Heart left ventricle (tissue), 16 donors: ENCODE data around the gene LRRC52. TPM values are rescaled to one million over a fixed set of nuclear protein-coding genes. Genes with fewer than 3 reads are reported as not detected.
A peak's percentile ranks its signal among the peaks of the same experiment; 100 is the strongest.

Experiments used
- ATAC-seq, 4 donors: fragments of 200-7000 bp; cut with Tn5 transposase; one replicate each; pipeline ENCODE4 v1.9.1; 2020 to 2022; ENCODE audit warnings: moderate library complexity in 4 of 4, mild to moderate bottlenecking in 3 of 4, moderate number of reproducible peaks in 1 of 4
- DNase-seq, 5 donors: peaks; one replicate each; pipeline ENCODE4 v3.0.0-alpha.2; 2020
- H3K27ac ChIP-seq, 12 donors: fragments of 200-600 bp; sonication (generic) in 4 of 12; one replicate each; pipeline versions ENCODE4 v1.5.0 to v1.8.0; 2016 to 2022; ENCODE audit warnings: mild to moderate bottlenecking in 2 of 12
- H3K27me3 ChIP-seq, 9 donors: fragments of 200-600 bp; sonication (generic) in 2 of 9; one replicate each; pipeline versions ENCODE4 v1.5.1 to v1.8.0; 2016 to 2022; ENCODE audit warnings: mild to moderate bottlenecking in 3 of 9
- H3K36me3 ChIP-seq, 9 donors: fragments of 200-600 bp; sonication (generic) in 2 of 9; one replicate each; pipeline versions ENCODE4 v1.5.0 to v1.8.0; 2018 to 2022; ENCODE audit warnings: mild to moderate bottlenecking in 2 of 9
- H3K4me1 ChIP-seq, 12 donors: fragments of 200-600 bp; sonication (generic) in 4 of 12; one replicate each; pipeline versions ENCODE4 v1.5.0 to v1.8.0; 2016 to 2022; ENCODE audit warnings: mild to moderate bottlenecking in 3 of 12
- H3K4me3 ChIP-seq, 12 donors: fragments of 200-600 bp; sonication (generic) in 4 of 12; one replicate each; pipeline versions ENCODE4 v1.5.0 to v1.8.0; 2017 to 2022; ENCODE audit warnings: mild to moderate bottlenecking in 9 of 12, moderate library complexity in 4 of 12
- H3K9me3 ChIP-seq, 12 donors: fragments of 200-600 bp; sonication (generic) in 4 of 12; one replicate each; pipeline versions ENCODE4 v1.5.0 to v1.8.0; 2016 to 2022; ENCODE audit warnings: mild to moderate bottlenecking in 1 of 12
- CTCF ChIP-seq, 12 donors: fragments of 200-600 bp; sonication (generic) in 4 of 12; IDR thresholded peaks; one replicate each; pipeline versions ENCODE4 v1.5.0 to v1.8.0; 2018 to 2022; ENCODE audit warnings: antibody characterized with exemption in 12 of 12, mild to moderate bottlenecking in 5 of 12
- POLR2A ChIP-seq, 2 donors: fragments of 450-650 bp; IDR thresholded peaks; one replicate each; pipeline ENCODE4 v1.6.1; 2017; ENCODE audit warnings: antibody characterized with exemption in 2 of 2, mild to moderate bottlenecking in 2 of 2, moderate library complexity in 2 of 2
- WGBS, 4 donors: extraction: QIAGEN DNeasy Blood & Tissue Kit in 2 of 4; methylation state at CpG; one replicate each; pipeline versions ENCODE4 v1.1.5 to v1.1.7; 2013 to 2018; 5-methylcytosine and 5-hydroxymethylcytosine counted together
- intact Hi-C, 10 donors: fragments of 100-400 bp; cut with DNase I; formaldehyde crosslinking; loops; one replicate each; pipeline versions ENCODE4 v1.11.1 to v1.14.2; 2022
- polyA plus RNA-seq, 2 donors: library from polyadenylated mRNA; stranded (reverse); fragments of 200-250 nt; gene quantifications; one replicate each; pipeline ENCODE4 v1.2.3, GENCODE V29; 2013
- total RNA-seq, 9 donors: library from RNA; depleted of rRNA in 2 of 9; stranded (reverse); fragments of >200 nt in 2 of 9; fragmentation: NEBNext Ultra II Directional in 3 of 9; extraction: Animal tissue kit (Norgen Biotek cat#: 25700) in 3 of 9; gene quantifications; one replicate each; pipeline versions ENCODE4 v1.1.0 to v1.2.4, GENCODE V29; 2016 to 2023
- donor health status: ischemic (EF 13 %, LVEDD 7.1; RV severe dilation, severe dysfunction).
- donor health status: healthy with polysubstance abuse.
- donor health status: DM: no; HTN: yes; CAD: no.
- donor health status: DM: no; HTN: no; CAD: no.
- donor health status: ischemic (EF 25% LVEDD 6.9; RV normal size, moderate dysfunction).
- donor health status: ischemic (EF 25% LVEDD 5.7; RV mildly dilated, moderate dysfunction).
- donor health status: healthy.
- donor health status: DM: yes; HTN: yes; CAD: no.
- donor health status: ischemic (EF 35%, LVEDD 5.7; RV mildly dilated, moderate dysfunction).
- donor health status: nonischemic (EF 11% LVEDD 7.7; RV severe dilation, severe dysfunction).
- donor health status: DM: yes; HTN: yes; CAD: no.
- donor health status: PGD.
- donor health status: ischemic (EF 29% LVEDD 5.4; RV normal size, mild dysfunction).
- donor health status: nonischemic (EF 23%, LVEDD 6.1; RV moderate dilation, normal function).

LRRC52 gene
- total and polyA plus RNA-seq, 11 donors = 0.12 to 1.0 (median 0.27) TPM; not detected in 4

- peaks cover 0 to 5% (median 0%) of the 10 kb centered on the region in 9 donors for H3K27me3 ChIP-seq
- no peak for TF ChIP-seq POLR2A (IDR thresholded peaks at IDR 0.05)
- no peak for TF ChIP-seq CTCF (IDR thresholded peaks at IDR 0.05)
- H3K9me3 ChIP-seq = no peaks in the 10 kb centered on the region
- DNase-seq (no peak), ATAC-seq (no peak)
- H3K27ac ChIP-seq = no peak overlapping the region
- H3K4me1 ChIP-seq = peaks cover 0 to 42% (median 22%) of the 10 kb centered on the region in 12 donors
- no peak overlapping the region for H3K4me3 ChIP-seq
- 0% methylated on average over 1 of the region's 1 CpG for WGBS, 4 donors
- intact Hi-C loops = loop anchor here in 5 of 10 donors (5.0 to 10.0 kb wide), 4 partner anchors 55 to 135 kb away; no protein-coding TSS in a partner anchor
- no peaks in the 10 kb centered on the region for H3K36me3 ChIP-seq
Measured at GRCh38 chr1:165542647-165543046, 1.2 kb upstream of the LRRC52 start.

GRCh38 chr1:165544996-165545395 is 1.2 kb downstream of the LRRC52 start:
- Histone ChIP-seq H3K27ac (no peak overlapping the region), H3K36me3 (no peaks in the 10 kb centered on the region), H3K27me3 (peaks cover 0 to 5% (median 0%) of the 10 kb centered on the region in 9 donors), H3K4me3 (no peak overlapping the region), H3K9me3 (no peaks in the 10 kb centered on the region), H3K4me1 (peaks cover 0 to 49% (median 17%) of the 10 kb centered on the region in 12 donors)
- TF ChIP-seq CTCF (IDR thresholded peaks at IDR 0.05) (no peak), POLR2A (IDR thresholded peaks at IDR 0.05) (no peak)
- no peak for ATAC-seq
- DNase-seq = no peak
- intact Hi-C loops = loop anchor here in 5 of 10 donors (5.0 to 10.0 kb wide), 4 partner anchors 58 to 138 kb away; no protein-coding TSS in a partner anchor

GRCh38 chr1:165545974-165546373 is 2.2 kb downstream of the LRRC52 start:
- intact Hi-C loops = loop anchor here in 1 of 10 donors (10.0 kb wide), 1 partner anchor 131 kb away; no protein-coding TSS in a partner anchor
- H3K27ac ChIP-seq = no peak overlapping the region
- DNase-seq = no peak

GRCh38 chr1:165549973-165550372 is 6.2 kb downstream of the LRRC52 start:
- H3K4me3 ChIP-seq = no peak overlapping the region
- no peaks in the 10 kb centered on the region for H3K9me3 ChIP-seq
- ATAC-seq (peak in 2 of 4 donors; percentile 48 to 55), DNase-seq (no peak)
- WGBS, 4 donors = 47 to 70% (median 56%) methylated on average over 2 of the region's 2 CpGs
- H3K4me1 ChIP-seq = peaks cover 0 to 16% (median 0%) of the 10 kb centered on the region in 12 donors
- peaks cover 0 to 6% (median 0%) of the 10 kb centered on the region in 9 donors for H3K27me3 ChIP-seq
- intact Hi-C loops = loop anchor here in 1 of 10 donors (10.0 kb wide), 1 partner anchor 135 kb away; no protein-coding TSS in a partner anchor
- H3K36me3 ChIP-seq = no peaks in the 10 kb centered on the region
- no peak for TF ChIP-seq CTCF (IDR thresholded peaks at IDR 0.05)
- H3K27ac ChIP-seq = no peak overlapping the region

More at GRCh38 chr1:165545974-165546373, 2.2 kb downstream of the LRRC52 start:
- Histone ChIP-seq H3K27me3 (peaks cover 0 to 10% (median 0%) of the 10 kb centered on the region in 9 donors), H3K36me3 (no peaks in the 10 kb centered on the region), H3K4me1 (peaks cover 0 to 40% (median 9%) of the 10 kb centered on the region in 12 donors), H3K9me3 (no peaks in the 10 kb centered on the region), H3K4me3 (no peak overlapping the region)
- 53 to 59% (median 56%) methylated on average over 2 of the region's 2 CpGs for WGBS, 4 donors
- TF ChIP-seq POLR2A (IDR thresholded peaks at IDR 0.05) (no peak), CTCF (IDR thresholded peaks at IDR 0.05) (no peak)
- no peak for ATAC-seq
